H1 (cell line): Measurements from ENCODE around the gene SCARF1. TPM values are rescaled to one million over a fixed set of nuclear protein-coding genes. Genes with fewer than 3 reads are reported as not detected.

ENCODE experiments used
- CTCF ChIA-PET: fragments of 300-600 bp; sonication (Branson Sonifier 250); formaldehyde crosslinking; loops from one replicate; lab custom pipeline; 2021; ENCODE audit not compliant: partially characterized antibody; lab: Charles Lee
- POLR2A ChIA-PET: fragments of 300-600 bp; sonication (Branson Sonifier 250); formaldehyde crosslinking; loops from one replicate; lab custom pipeline; 2021; ENCODE audit warnings: inconsistent platforms; ENCODE audit not compliant: partially characterized antibody; lab: Charles Lee
- DNase-seq, 2 experiments: peaks; one replicate each; pipeline versions ENCODE4 v3.0.0 to v3.0.0-alpha.2; 2010 to 2022; ENCODE audit warnings: low spot score in 2 of 2, low read depth in 1 of 2, mixed read lengths in 1 of 2
- FAIRE-seq: peaks from 2 replicates; lab custom pipeline; 2011; peaks lifted over from hg19 to GRCh38; lab: Jason Lieb, UNC
- H2AFZ ChIP-seq: 2 replicates; pipeline ENCODE4 v1.8.1; 2012; ENCODE audit warnings: low read length, inconsistent platforms
- H2AK5ac ChIP-seq: 2 replicates; pipeline ENCODE4 v1.6.1; 2013; ENCODE audit warnings: low read depth, low read length
- H2BK120ac ChIP-seq: replicated peaks from 2 replicates; pipeline ENCODE3; 2013; ENCODE audit warnings: low read depth, low read length, inconsistent platforms
- H2BK12ac ChIP-seq: 2 replicates; pipeline ENCODE4 v1.6.1; 2013; ENCODE audit warnings: low read depth, low read length
- H2BK15ac ChIP-seq: 2 replicates; pipeline ENCODE4 v1.6.1; 2013; ENCODE audit warnings: low read length
- H2BK20ac ChIP-seq: 2 replicates; pipeline ENCODE4 v1.6.1; 2013; ENCODE audit warnings: low read length
- H2BK5ac ChIP-seq: 2 replicates; pipeline ENCODE4 v1.6.1; 2013; ENCODE audit warnings: low read depth, low read length
- H3K14ac ChIP-seq: 2 replicates; pipeline ENCODE4 v1.6.1; 2013; ENCODE audit warnings: inconsistent platforms; ENCODE audit not compliant: insufficient read length
- H3K18ac ChIP-seq: 2 replicates; pipeline ENCODE4 v1.6.1; 2013; ENCODE audit warnings: low read length; ENCODE audit errors: extremely low read depth
- H3K23ac ChIP-seq: 2 replicates; pipeline ENCODE4 v1.6.1; 2013; ENCODE audit warnings: inconsistent platforms; ENCODE audit not compliant: insufficient read length
- H3K23me2 ChIP-seq: 2 replicates; pipeline ENCODE4 v1.6.1; 2013; ENCODE audit warnings: low read depth, low read length
- H3K27ac ChIP-seq: 2 replicates; pipeline ENCODE4 v1.6.1; 2011; ENCODE audit warnings: low read depth, low read length, inconsistent platforms
- H3K27me3 ChIP-seq, 4 experiments: replicated peaks in 1 of 4; 1 replicate in 1 of 4; 2 replicates in 3 of 4; pipeline versions ENCODE4 v1.6.1 to v1.8.1; 2011 to 2013; ENCODE audit warnings: low read length in 3 of 4, mild to moderate bottlenecking in 3 of 4, inconsistent platforms in 2 of 4, mixed read lengths in 2 of 4, moderate library complexity in 1 of 4; ENCODE audit not compliant: control insufficient read depth in 3 of 4, insufficient read depth in 3 of 4; ENCODE audit errors: extremely low read depth in 1 of 4
- H3K36me3 ChIP-seq, 4 experiments: 2 replicates each; pipeline versions ENCODE4 v1.6.1 to v1.8.1; 2011 to 2013; ENCODE audit warnings: mild to moderate bottlenecking in 4 of 4, low read length in 3 of 4, moderate library complexity in 2 of 4, control low read depth in 1 of 4, inconsistent platforms in 1 of 4; ENCODE audit not compliant: insufficient read depth in 4 of 4, control insufficient read depth in 2 of 4
- H3K4ac ChIP-seq: replicated peaks from 2 replicates; pipeline ENCODE3; 2013; ENCODE audit warnings: low read length, low read depth, mixed read lengths, inconsistent platforms; ENCODE audit not compliant: insufficient read length
- H3K4me1 ChIP-seq, 4 experiments: replicated peaks in 1 of 4; 1 replicate in 1 of 4; 2 replicates in 3 of 4; pipeline versions ENCODE4 v1.6.1 to v1.8.1; 2011 to 2013; ENCODE audit warnings: low read length in 3 of 4, inconsistent platforms in 2 of 4, mixed read lengths in 1 of 4; ENCODE audit not compliant: insufficient read depth in 4 of 4, control insufficient read depth in 3 of 4
- H3K4me2 ChIP-seq, 2 experiments: 2 replicates each; pipeline versions ENCODE4 v1.6.1 to v1.8.1; 2011 to 2013; ENCODE audit warnings: low read depth in 2 of 2, low read length in 2 of 2, control low read depth in 1 of 2, inconsistent platforms in 1 of 2, mild to moderate bottlenecking in 1 of 2; ENCODE audit not compliant: insufficient read depth in 1 of 2
- H3K4me3 ChIP-seq, 4 experiments: fragments of 200-600, 300-600 bp in 1 of 4; sonication (generic), shearing (Covaris generic), sonication (Bioruptor Twin) in 1 of 4; 2 replicates each; pipeline versions ENCODE4 v1.5.1 to v1.8.1; 2011 to 2016; ENCODE audit warnings: low read length in 4 of 4, low read depth in 3 of 4, control low read depth in 2 of 4, inconsistent platforms in 2 of 4, mild to moderate bottlenecking in 2 of 4, mixed read lengths in 1 of 4, moderate library complexity in 1 of 4; ENCODE audit not compliant: insufficient read depth in 2 of 4; ENCODE audit errors: extremely low read depth in 1 of 4
- H3K56ac ChIP-seq: replicated peaks from 2 replicates; pipeline ENCODE3; 2013; ENCODE audit warnings: low read depth, mild to moderate bottlenecking, mixed read lengths, low read length, inconsistent platforms; ENCODE audit not compliant: insufficient read length
- H3K79me1 ChIP-seq: 2 replicates; pipeline ENCODE4 v1.6.1; 2013; ENCODE audit warnings: low read depth, low read length, control low read depth
- H3K79me2 ChIP-seq, 2 experiments: 2 replicates each; pipeline versions ENCODE4 v1.6.1 to v1.8.1; 2012 to 2013; ENCODE audit warnings: low read length in 2 of 2, mild to moderate bottlenecking in 2 of 2, inconsistent platforms in 1 of 2; ENCODE audit not compliant: insufficient read depth in 2 of 2, control insufficient read depth in 1 of 2
- H3K9ac ChIP-seq, 4 experiments: replicated peaks in 1 of 4; 1 replicate in 1 of 4; 2 replicates in 3 of 4; pipeline versions ENCODE4 v1.6.1 to v1.8.1; 2011 to 2013; ENCODE audit warnings: low read depth in 3 of 4, low read length in 3 of 4, control low read depth in 2 of 4, mild to moderate bottlenecking in 2 of 4, moderate library complexity in 2 of 4, inconsistent platforms in 1 of 4; ENCODE audit errors: extremely low read depth in 1 of 4
- H3K9me3 ChIP-seq, 2 experiments: 2 replicates each; pipeline versions ENCODE4 v1.6.1 to v1.8.1; 2012 to 2013; ENCODE audit warnings: mild to moderate bottlenecking in 2 of 2, moderate library complexity in 2 of 2, control low read depth in 1 of 2, inconsistent platforms in 1 of 2, low read depth in 1 of 2, low read length in 1 of 2, mixed read lengths in 1 of 2; ENCODE audit not compliant: insufficient read depth in 2 of 2
- H4K20me1 ChIP-seq, 2 experiments: replicated peaks in 1 of 2; 2 replicates each; pipeline versions ENCODE3 to v1.8.1; 2011 to 2013; ENCODE audit warnings: inconsistent platforms in 2 of 2, low read length in 2 of 2, mild to moderate bottlenecking in 1 of 2; ENCODE audit not compliant: insufficient read depth in 2 of 2, control insufficient read depth in 1 of 2
- H4K5ac ChIP-seq: 2 replicates; pipeline ENCODE4 v1.6.1; 2013; ENCODE audit warnings: low read length, low read depth, mixed read lengths, inconsistent platforms; ENCODE audit not compliant: insufficient read length
- H4K8ac ChIP-seq: 2 replicates; pipeline ENCODE4 v1.8.0; 2013; ENCODE audit warnings: mild to moderate bottlenecking, moderate library complexity, low read length, inconsistent platforms; ENCODE audit not compliant: insufficient read depth; ENCODE audit errors: extremely low read depth
- H4K91ac ChIP-seq: replicated peaks from 2 replicates; pipeline ENCODE3; 2013; ENCODE audit warnings: low read length, mixed read lengths, inconsistent platforms; ENCODE audit not compliant: insufficient read length
- CBX8 ChIP-seq: fragments of 300-800, 300-1000 bp; sonication (generic); IDR thresholded peaks from 2 replicates; pipeline ENCODE4 v1.7.1; 2016; ENCODE audit warnings: low read depth, low read length, borderline replicate concordance
- CTBP2 ChIP-seq: IDR thresholded peaks from 2 replicates; pipeline ENCODE4 v1.7.0; 2011; ENCODE audit warnings: borderline replicate concordance, mild to moderate bottlenecking, moderate library complexity, mixed read lengths, low read length; ENCODE audit not compliant: insufficient read depth, insufficient read length
- EP300 ChIP-seq, 2 experiments: IDR thresholded peaks; 1 replicate in 1 of 2; 2 replicates in 1 of 2; pipeline ENCODE4 v1.6.1; 2011 to 2012; ENCODE audit warnings: low read depth in 2 of 2, low read length in 2 of 2, mild to moderate bottlenecking in 2 of 2, borderline replicate concordance in 1 of 2, inconsistent platforms in 1 of 2, moderate library complexity in 1 of 2
- KDM1A ChIP-seq: fragments of 200-600, 300-600 bp; sonication (generic); IDR thresholded peaks from 2 replicates; pipeline ENCODE4 v1.7.1; 2016; ENCODE audit warnings: mild to moderate bottlenecking, low read length, borderline replicate concordance
- POLR2AphosphoS5 ChIP-seq: IDR thresholded peaks from 2 replicates; pipeline ENCODE4 v1.6.1; 2011; ENCODE audit warnings: low read depth, low read length
- TEAD4 ChIP-seq: IDR thresholded peaks from 2 replicates; pipeline ENCODE4 v1.6.1; 2012; ENCODE audit warnings: low read depth, low read length, inconsistent platforms, mixed read lengths
- WGBS, 2 experiments: shearing (Covaris generic) in 1 of 2; methylation state at CpG; one replicate each; pipeline versions ENCODE4 v1.1.6 to v1.1.7; 2013 to 2015; ENCODE audit warnings: low lambda C conversion rate in 2 of 2, mixed read lengths in 2 of 2, inconsistent platforms in 1 of 2, low coverage in 1 of 2, missing lambda C conversion rate in 1 of 2; ENCODE audit not compliant: insufficient replicate concordance in 2 of 2, insufficient coverage in 1 of 2, insufficient read length in 1 of 2; ENCODE audit errors: extremely low coverage in 1 of 2, missing lambda C conversion rate in 1 of 2; 5-methylcytosine and 5-hydroxymethylcytosine counted together
- polyA plus RNA-seq, 7 experiments: library from polyadenylated mRNA; depleted of rRNA in 3 of 7; stranded (reverse) in 5 of 7; unstranded in 2 of 7; fragments of >200 nt in 5 of 7; fragments of 200-250 nt in 2 of 7; gene quantifications; 1 replicate in 5 of 7; 2 replicates in 1 of 7; 4 replicates in 1 of 7; pipeline versions ENCODE4 v1.2.1 to v1.2.3, GENCODE V29; 2011 to 2013; ENCODE audit warnings: missing spikeins in 2 of 7, mixed read lengths in 2 of 7
- total RNA-seq: library from RNA; stranded (reverse); fragmentation: NEBNext Ultra II Directional; extraction: Animal tissue kit (Norgen Biotek cat#: 25700); gene quantifications from 2 replicates; pipeline ENCODE4 v1.2.1, GENCODE V29; 2021
- TF ChIP-seq, protein P1 (sequence below): IDR thresholded peaks from 2 replicates; pipeline ENCODE4 v1.6.1; 2011; ENCODE audit warnings: low read length, improper control_type of control experiment
- TF ChIP-seq, protein P2 (sequence below): IDR thresholded peaks from 2 replicates; pipeline ENCODE4 v1.6.1; 2012; ENCODE audit warnings: low read length, inconsistent platforms

Gene SCARF1
- total and polyA plus RNA-seq, 2 of the 8 experiments (the other 6 are each of a cell fraction or from before 2014, with no cell fraction given): 1.1 to 1.6 TPM

DNA sequence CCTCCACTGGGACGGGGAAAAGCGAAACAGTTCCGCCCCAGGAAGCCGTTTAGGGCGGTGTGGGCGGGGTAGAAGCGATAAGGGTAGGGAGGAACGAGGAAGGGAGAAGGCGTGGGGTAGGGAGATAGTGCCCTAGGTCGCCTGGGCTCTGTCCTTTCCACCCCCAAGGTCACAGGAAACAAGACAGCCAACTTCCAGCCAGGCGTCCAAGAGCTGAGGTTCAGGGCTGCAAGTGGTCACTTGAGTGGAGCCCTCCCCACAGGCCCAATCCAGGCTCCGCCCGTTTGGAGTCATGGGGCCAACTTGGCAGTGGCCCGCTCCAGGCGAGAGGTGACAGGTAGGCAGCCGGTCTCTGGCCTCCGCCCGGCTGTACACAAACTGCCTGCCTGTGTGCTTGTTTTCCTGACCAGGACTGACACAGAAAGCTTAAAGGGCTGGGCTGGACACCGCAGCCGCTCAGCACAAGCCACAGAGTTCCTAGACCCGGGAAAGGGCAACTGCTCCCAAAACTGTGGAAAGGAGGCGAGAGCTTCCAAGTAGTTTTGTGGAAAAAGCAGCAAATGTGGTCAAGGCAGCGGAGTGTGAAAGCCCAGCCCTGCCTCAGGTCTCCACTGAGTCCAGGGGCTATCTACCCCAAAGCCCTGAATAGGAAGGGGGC is 4.4 kb upstream of the SCARF1 start, which contains the start of gene RILP:
Gene RILP, minus strand, starts transcription at position 23 of the 658 bp plus-strand sequence. CDS start 62 bp downstream, outside the sequence.
- H3K18ac ChIP-seq: peak within 1 kb of the TSS; percentile 78; the same call in 1 of the 2 replicates
- peaks cover 7% of the 10 kb centered on the region; the same call in 1 of the 2 replicates for H3K23me2 ChIP-seq
- CTCF ChIA-PET: interaction anchor here (0.6 to 3.0 kb wide), 13 partner anchors 9 to 216 kb away, joined by 3 to 18 read pairs (median 6); no protein-coding TSS in a partner anchor
- peak in 1 of 2 experiments; percentile 70 for DNase-seq
- H3K79me2 ChIP-seq: no peaks in the 10 kb centered on the region
- peak within 1 kb of the TSS; percentile 92 to 94 for H3K4me2 ChIP-seq
- H4K91ac ChIP-seq: no peak within 1 kb of the TSS
- H3K9ac ChIP-seq: peak within 1 kb of the TSS in 1 of 4 experiments; percentile 13; a peak in 1 of 7 replicates
- no peaks in the 10 kb centered on the region for H3K9me3 ChIP-seq
- H3K4me3 ChIP-seq: peak within 1 kb of the TSS; percentile 37 to 77 (median 59)
- H4K8ac ChIP-seq: 0 out of 2 replicates have a peak within 1 kb of the TSS, but pooled peaks have one; percentile 16
- H3K23ac ChIP-seq: no peak within 1 kb of the TSS
- POLR2A ChIA-PET: interaction anchor here (0.6 to 6.5 kb wide), 10 partner anchors 13 to 166 kb away, joined by 3 to 65 read pairs (median 5); partner anchors contain the start of gene SERPINF1
- peak within 1 kb of the TSS; percentile 64; the same call in 1 of the 2 replicates for H2AFZ ChIP-seq
- no peak within 1 kb of the TSS for H3K14ac ChIP-seq
- H2BK15ac ChIP-seq: no peak within 1 kb of the TSS
- H3K27ac ChIP-seq: no peak within 1 kb of the TSS
- peaks cover 15 to 24% of the 10 kb centered on the region in 2 experiments for H4K20me1 ChIP-seq
- no peak within 1 kb of the TSS for H3K4ac ChIP-seq
- peaks cover 0 to 30% (median 19%) of the 10 kb centered on the region in 4 experiments; a peak in 6 of 7 replicates for H3K4me1 ChIP-seq
- no peak within 1 kb of the TSS for H2BK20ac ChIP-seq
- H3K79me1 ChIP-seq: no peaks in the 10 kb centered on the region
- peaks cover 34 to 45% (median 42%) of the 10 kb centered on the region in 4 experiments for H3K36me3 ChIP-seq
- no peak within 1 kb of the TSS for H2BK120ac ChIP-seq
- H3K27me3 ChIP-seq: peaks cover 0 to 6% (median 2%) of the 10 kb centered on the region in 4 experiments; a peak in 3 of 7 replicates
- FAIRE-seq: no peak
- H3K56ac ChIP-seq: no peak within 1 kb of the TSS
- no peak within 1 kb of the TSS for H2AK5ac ChIP-seq
- 39% methylated on average over 23 of the region's 23 CpGs; no CpG with 5 or more reads in 1 of the 2 experiments for WGBS, 2 experiments
- H4K5ac ChIP-seq: peak within 1 kb of the TSS; percentile 62
- no peak within 1 kb of the TSS for H2BK12ac ChIP-seq
- peak within 1 kb of the TSS; percentile 71 for H2BK5ac ChIP-seq
- TF ChIP-seq TEAD4 (no peak), CTBP2 (no peak), CBX8 (no peak), KDM1A (no peak), EP300 (IDR thresholded peaks at IDR 0.05; ENCODE audit: borderline replicate concordance in 1 of 2, low read depth in 2 of 2, low read length in 2 of 2) (no peak), POLR2AphosphoS5 (peak; percentile 32)
- TF ChIP-seq, protein P1, sequence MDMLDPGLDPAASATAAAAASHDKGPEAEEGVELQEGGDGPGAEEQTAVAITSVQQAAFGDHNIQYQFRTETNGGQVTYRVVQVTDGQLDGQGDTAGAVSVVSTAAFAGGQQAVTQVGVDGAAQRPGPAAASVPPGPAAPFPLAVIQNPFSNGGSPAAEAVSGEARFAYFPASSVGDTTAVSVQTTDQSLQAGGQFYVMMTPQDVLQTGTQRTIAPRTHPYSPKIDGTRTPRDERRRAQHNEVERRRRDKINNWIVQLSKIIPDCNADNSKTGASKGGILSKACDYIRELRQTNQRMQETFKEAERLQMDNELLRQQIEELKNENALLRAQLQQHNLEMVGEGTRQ: no peak
- TF ChIP-seq, protein P2, sequence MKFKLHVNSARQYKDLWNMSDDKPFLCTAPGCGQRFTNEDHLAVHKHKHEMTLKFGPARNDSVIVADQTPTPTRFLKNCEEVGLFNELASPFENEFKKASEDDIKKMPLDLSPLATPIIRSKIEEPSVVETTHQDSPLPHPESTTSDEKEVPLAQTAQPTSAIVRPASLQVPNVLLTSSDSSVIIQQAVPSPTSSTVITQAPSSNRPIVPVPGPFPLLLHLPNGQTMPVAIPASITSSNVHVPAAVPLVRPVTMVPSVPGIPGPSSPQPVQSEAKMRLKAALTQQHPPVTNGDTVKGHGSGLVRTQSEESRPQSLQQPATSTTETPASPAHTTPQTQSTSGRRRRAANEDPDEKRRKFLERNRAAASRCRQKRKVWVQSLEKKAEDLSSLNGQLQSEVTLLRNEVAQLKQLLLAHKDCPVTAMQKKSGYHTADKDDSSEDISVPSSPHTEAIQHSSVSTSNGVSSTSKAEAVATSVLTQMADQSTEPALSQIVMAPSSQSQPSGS: 0 out of 2 replicates have a peak, but pooled peaks have one; percentile 58
